H54 (cell line): ENCODE results near the gene TRMT2A.
"Not testable (repeated sequence)": the region's sequence is repeated elsewhere in the genome, so short reads cannot be mapped to it uniquely, and the experiment has no call there.

Experiments
- DNase-seq: peaks from one replicate; pipeline ENCODE4 v3.0.0; 2011; ENCODE audit warnings: low spot score, mixed read lengths; ENCODE audit not compliant: insufficient read length
- FAIRE-seq: peaks from 3 replicates; lab custom pipeline; 2011; peaks lifted over from hg19 to GRCh38; lab: Jason Lieb, UNC
- POLR2A ChIP-seq: IDR thresholded peaks from 2 replicates; pipeline ENCODE4 v1.6.1; 2011; ENCODE audit warnings: low read depth, mild to moderate bottlenecking, low read length

Gene TRMT2A, protein sequence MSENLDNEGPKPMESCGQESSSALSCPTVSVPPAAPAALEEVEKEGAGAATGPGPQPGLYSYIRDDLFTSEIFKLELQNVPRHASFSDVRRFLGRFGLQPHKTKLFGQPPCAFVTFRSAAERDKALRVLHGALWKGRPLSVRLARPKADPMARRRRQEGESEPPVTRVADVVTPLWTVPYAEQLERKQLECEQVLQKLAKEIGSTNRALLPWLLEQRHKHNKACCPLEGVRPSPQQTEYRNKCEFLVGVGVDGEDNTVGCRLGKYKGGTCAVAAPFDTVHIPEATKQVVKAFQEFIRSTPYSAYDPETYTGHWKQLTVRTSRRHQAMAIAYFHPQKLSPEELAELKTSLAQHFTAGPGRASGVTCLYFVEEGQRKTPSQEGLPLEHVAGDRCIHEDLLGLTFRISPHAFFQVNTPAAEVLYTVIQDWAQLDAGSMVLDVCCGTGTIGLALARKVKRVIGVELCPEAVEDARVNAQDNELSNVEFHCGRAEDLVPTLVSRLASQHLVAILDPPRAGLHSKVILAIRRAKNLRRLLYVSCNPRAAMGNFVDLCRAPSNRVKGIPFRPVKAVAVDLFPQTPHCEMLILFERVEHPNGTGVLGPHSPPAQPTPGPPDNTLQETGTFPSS

DNA sequence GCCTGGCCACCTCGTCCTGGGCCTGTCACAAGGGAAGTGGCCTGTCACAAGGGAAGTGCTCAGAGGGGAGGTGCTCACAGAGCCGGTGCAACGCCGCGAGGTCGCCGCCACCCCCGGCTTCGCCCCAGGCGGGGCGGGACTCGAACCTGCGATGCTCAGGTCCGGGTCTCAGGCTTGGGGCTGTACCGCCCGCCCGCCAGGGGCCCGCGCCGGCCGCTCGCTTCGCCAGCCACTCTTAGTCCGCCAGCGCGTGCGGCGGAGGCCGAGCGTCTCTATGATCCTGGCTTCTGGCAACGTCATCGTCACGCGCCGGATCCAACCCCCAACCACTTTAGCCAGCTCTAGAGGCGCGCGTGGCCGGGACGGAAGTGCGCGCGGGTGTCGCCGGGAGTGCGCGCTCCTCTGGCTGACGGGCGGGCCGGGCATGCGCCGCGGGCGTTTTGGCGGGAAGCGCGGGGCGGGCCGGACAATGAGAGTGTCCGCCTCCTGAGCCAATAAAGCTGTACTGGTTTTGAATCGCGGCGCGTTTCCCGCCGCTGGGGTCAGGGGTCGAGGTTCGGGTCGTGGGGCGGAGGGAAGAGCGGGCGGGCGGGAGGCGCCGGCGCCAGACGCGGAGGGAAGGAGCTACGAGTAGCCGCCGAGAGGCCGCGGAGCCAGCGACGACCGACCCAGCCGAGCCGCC, at the start of gene TRMT2A:
Gene TRMT2A (minus strand): TSS at position 276 of the 682 bp plus-strand sequence. CDS start 320 bp downstream, outside the sequence.
- DNase-seq (peak; percentile 87), FAIRE-seq (no peak)
- 0 out of 2 replicates have a peak, but pooled peaks have one; percentile 19 for TF ChIP-seq POLR2A

DNA sequence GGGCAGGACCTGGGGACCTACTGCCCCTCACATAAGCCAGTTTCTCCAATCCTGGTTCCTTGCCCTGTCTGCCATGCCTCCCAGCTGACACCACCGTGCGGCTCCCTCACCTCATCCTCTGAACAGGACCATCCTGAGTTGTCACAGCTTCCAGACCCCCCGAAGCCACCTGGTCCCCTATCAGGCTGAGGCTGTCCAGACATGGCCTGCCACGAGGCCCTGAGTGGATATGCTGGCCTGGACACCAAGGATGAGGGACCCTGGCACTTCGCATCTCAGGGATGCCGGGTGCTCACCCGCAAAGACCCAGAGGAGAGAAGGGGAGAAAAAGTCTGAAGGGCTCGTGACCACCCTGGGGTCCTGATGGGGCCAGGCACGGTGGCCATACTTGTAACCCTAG, 49.7 kb upstream of the TRMT2A start:
- DNase-seq (no peak), FAIRE-seq (no peak)
- TF ChIP-seq POLR2A: no peak

DNA sequence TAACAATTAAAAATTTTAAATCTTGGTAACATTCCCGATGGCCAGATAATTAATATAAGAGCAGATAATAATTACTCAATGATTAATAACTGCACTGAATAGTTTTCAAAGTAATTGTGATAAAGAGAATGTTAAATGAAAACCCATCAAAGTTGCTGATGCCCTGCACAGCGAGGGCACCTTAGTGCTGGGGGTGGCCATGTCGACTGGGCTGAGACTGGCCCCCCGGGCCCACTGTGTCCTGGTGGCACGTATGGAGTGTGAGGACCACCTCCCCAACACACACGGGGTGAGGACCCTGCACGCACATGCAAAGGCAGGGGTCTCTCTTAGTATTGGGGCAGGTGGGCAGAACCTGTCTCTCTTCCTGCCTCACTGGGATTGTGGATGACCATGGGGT, 48.9 kb upstream of the TRMT2A start:
- FAIRE-seq (no peak), DNase-seq (no peak)
- TF ChIP-seq POLR2A: no peak

DNA sequence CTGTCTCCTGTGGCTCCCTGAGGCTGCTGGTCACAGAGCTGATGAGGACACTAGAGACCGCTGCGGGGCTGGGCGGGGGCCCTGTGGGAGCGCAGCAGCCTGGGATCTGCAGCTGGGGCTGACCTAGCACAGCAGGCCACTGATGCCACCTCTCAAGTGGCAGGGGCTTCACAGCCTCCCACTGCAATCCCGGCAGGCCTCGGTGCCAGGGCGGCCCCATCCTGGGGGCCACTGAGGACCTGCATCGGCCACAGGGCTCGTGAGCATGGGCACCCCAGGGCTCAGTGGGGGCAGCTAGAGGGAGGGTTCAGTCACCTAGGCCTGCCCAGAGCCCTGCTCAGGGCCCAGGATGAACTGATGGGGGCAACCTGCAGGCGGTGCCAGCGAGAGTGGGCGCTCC, 48.4 kb upstream of the TRMT2A start:
- DNase-seq (no peak), FAIRE-seq (no peak)
- TF ChIP-seq POLR2A: no peak

DNA sequence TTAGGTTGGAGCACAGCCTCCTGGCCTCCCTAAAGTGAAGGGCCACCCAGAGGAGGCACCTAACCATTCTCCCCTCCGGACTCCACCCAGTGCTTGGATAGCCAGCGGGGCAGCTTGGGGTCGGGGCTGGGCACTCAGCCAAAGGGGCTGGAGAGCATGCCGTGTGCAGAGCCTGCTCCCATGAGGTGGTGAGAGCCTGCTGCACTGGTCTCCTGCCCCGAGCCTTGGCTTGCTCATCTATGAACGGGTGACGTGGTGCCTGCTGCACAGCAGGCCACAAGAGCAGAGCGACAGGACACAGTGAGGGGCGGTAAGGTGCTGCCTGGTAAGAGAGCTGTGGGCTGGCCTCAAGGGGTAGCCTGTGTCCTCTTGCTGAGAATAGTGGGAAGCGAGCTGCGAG, 47.8 kb upstream of the TRMT2A start:
- TF ChIP-seq POLR2A: no peak
- DNase-seq (no peak), FAIRE-seq (no peak)

DNA sequence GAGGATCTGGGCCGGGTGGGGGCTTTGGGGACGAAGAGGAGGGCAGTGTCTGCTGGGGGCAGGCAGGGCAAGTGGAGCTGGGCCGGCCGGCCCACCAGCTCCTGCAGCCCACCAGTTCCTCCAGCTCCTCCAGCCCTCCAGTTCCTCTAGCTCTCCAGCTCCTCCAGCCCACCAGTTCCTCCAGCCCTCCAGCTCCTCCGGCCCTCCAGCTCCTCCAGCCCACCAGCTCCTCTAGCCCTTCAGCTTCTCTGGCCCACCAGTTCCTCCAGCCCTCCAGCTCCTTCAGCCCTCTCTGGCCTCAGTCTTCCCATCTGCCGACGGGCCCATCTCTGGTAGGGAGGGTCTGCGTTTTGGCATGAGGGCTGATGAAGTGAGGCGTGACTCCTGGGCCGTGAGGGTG, 43.0 kb upstream of the TRMT2A start:
- no peak for TF ChIP-seq POLR2A
- DNase-seq: no peak
- FAIRE-seq: no peak

DNA sequence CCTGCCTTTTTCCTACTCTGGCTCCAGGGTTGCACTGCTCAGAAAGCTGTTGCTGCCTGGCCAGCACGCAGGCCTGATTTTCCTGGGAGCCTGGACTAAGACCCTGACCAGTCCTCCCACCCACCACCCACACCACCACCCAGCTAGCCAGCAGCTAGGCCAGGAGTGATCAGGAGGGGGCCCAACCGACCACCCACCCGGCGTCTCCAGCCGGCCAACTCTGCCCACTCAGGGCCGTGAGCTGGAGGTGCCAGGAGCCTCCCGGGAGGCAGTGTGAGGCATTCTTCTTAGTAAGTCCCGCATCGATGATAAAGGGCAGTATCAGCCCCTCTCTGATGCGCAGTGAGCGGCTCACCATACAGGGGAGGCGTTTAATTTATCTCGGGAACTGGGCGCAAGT, 42.5 kb upstream of the TRMT2A start:
- FAIRE-seq, DNase-seq: not testable (repeated sequence)

DNA sequence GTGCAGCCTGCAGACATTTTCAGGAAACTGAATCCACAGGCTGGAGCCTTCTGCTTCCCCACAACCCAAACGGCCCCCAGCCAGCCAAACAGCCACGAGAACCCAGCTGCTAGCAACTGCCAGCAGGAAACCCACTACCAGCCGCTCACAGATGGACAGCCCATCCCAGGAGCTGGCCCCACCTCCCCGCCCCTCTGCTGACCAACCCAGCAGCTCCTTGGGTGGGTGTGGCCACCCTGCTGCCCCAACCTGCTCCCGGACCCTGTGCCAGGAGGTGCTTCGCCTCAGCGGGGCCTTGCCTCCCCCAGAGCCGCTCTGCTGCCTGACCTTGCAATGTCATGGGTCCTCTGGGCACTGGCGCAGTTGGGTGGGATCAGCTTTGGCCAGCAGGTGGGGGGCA, 42.0 kb upstream of the TRMT2A start:
- TF ChIP-seq POLR2A: no peak
- DNase-seq: no peak

DNA sequence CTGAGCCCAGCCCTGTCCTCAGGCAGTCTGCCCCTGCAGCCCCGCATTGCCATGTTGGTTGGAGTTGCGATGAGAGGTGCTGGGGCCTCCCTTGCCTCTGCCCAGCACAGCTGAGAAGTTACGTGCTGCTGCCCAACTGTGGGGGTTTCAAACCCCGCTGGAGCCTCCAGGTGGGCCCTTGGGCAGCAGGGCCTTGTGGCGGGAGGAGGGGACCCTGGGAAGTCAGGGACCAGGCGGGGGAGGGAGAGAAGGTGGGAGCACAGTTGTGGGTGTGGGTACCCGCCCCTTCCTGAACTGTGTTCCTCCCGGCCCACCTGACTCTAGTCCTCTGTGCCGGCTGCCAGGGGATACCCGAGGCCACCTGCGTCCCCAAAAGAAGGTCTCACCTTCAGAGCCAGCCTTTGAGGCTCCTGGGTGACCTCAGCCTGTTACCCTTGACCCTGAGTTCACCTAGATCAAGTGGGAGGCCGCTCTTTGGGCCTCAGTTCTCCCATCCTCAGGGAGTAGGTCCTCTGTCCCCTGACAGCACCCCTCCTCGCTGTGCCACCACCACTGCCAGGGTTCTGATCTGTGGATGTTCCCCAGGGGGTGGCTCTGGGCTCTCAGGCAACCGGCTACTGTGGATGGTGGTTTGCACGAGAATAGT, 41.5 kb upstream of the TRMT2A start:
- FAIRE-seq (no peak), DNase-seq (no peak)
- no peak for TF ChIP-seq POLR2A

More for the DNA sequence above, 42.0 kb upstream of the TRMT2A start:
- FAIRE-seq: no peak

DNA sequence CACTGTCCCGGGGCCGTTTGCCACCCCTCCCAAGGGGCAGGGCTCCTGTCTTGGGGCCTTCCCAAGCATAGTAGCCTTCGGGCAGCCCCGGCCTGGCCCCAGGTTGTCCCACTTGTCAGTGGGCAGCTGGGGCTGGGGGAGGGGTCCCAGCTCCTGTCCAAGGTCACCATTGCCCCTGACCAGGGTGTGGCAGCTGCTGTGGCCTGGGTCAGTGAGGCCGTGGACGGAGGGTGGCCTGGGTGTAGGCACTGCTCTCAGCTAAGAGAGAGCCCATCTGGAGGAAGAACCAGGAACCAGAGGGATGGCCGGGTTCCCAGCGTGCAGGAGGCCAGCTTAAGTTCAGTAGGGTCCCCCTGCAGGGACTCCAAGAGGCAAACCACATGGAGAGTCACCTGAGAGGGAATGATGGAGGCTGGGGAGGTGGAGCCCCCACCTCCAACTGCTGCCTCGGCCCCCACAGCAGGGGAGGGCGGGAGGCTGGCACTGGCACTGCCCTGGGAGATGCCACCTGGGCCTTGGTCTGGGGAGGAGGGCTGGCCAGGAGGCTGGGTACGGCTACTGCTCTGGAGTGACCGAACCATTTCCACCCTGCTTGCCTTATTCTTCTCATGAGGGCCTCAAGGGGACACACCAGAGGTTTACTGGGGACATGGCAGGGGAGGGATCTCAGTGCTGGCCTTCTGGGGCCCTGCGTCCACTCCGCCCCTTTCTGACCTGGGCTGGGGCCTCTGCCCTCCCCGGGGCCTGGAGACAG, 40.6 kb upstream of the TRMT2A start:
- TF ChIP-seq POLR2A: no peak
- no peak for FAIRE-seq
- no peak for DNase-seq

DNA sequence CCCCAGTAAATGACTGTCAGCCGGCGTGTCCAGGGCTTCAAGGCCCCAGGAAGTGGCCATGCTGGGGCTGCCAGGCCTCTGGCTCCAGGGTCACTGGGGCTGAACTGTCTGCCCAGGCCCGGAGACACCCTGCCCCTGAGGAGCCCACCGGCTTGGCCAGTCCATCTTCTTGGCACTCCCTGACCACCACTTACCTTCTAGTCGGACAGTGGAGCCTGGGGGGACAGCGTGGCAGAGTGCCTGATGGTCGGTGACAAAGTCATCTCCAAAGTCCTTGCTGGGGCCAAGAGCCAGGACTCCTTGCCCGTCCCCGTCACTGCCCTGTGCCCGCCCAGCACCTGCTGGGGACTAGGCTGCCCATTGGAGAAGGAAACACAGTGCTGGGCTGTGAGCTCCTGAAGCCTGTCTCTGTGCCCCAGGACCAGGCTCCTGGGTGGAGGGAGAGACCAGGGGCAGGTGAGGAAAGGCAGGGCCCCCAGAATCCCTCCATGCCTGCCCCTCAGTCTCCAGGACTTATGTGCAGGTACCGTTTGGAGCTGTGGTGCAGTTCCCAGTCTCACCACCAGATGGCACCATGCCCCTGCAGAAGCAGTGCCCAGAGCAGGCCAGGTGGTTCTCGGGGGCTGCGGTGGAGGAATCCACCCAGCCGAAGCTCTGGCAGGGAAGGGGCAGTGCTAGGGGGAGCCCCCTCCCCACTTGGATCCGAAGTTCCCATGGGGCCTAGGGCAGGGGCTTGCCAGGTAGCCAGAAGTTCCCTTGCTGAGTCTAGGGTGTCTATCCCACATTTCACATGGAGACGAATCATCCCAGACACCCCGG, 39.8 kb upstream of the TRMT2A start:
- FAIRE-seq: no peak
- TF ChIP-seq POLR2A: no peak

DNA sequence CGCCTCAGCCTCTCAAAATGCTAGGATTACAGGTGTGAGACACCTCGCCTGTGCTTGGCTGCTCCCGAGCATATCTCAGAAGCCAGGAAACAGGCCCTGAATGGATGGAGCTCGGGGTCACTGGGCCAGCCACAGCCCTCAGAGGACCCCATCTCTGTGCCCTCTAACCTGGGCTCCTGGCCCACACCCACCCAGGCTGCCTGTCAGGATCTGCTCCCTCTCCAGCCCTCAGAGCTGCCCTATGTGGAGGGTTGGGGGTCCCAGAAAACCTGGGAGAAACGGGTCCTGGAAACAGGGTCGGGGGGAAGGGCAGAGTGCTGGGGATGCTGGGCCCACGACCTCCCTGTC, 39.0 kb upstream of the TRMT2A start:
- no peak for FAIRE-seq

More for the DNA sequence above, 39.8 kb upstream of the TRMT2A start:
- DNase-seq: peak; percentile 55

More for the DNA sequence above, 39.0 kb upstream of the TRMT2A start:
- TF ChIP-seq POLR2A: no peak
- no peak for DNase-seq
